Fibroblast of peridontal ligament (primary cell): Measurements from ENCODE around the gene RNF43.
"Not testable (repeated sequence)": the region's sequence is repeated elsewhere in the genome, so short reads cannot be mapped to it uniquely, and the experiment has no call there.

ENCODE experiments used
- DNase-seq: peaks from one replicate; pipeline ENCODE4 v3.0.0-alpha.2; 2010; ENCODE audit errors: extremely low read depth

The RNF43 gene

GRCh38 chr17:58409432-58409831 lies 7.9 kb downstream of the RNF43 start:
- no peak for DNase-seq

GRCh38 chr17:58403311-58403710 lies 14.0 kb downstream of the RNF43 start:
- no peak for DNase-seq

GRCh38 chr17:58402679-58403078 lies 14.7 kb downstream of the RNF43 start:
- DNase-seq, result no peak

- no peak for DNase-seq
Measured at GRCh38 chr17:58402047-58402446, 15.3 kb downstream of the RNF43 start.

- DNase-seq, result no peak
Measured at GRCh38 chr17:58401287-58401686, 16.0 kb downstream of the RNF43 start.

GRCh38 chr17:58400826-58401225 lies 16.5 kb downstream of the RNF43 start:
- DNase-seq, result no peak

GRCh38 chr17:58399974-58400373 lies 17.4 kb downstream of the RNF43 start:
- DNase-seq, result no peak

GRCh38 chr17:58398574-58399266 lies 18.6 kb downstream of the RNF43 start:
- no peak for DNase-seq

- DNase-seq, result not testable (repeated sequence)
Measured at GRCh38 chr17:58397421-58397820, 19.9 kb downstream of the RNF43 start.

GRCh38 chr17:58396173-58396572 lies 21.2 kb downstream of the RNF43 start:
- no peak for DNase-seq

- no peak for DNase-seq
Measured at GRCh38 chr17:58394534-58395223, 22.7 kb downstream of the RNF43 start.

GRCh38 chr17:58391302-58391984 lies 25.9 kb downstream of the RNF43 start:
- DNase-seq, result no peak

GRCh38 chr17:58390884-58391283 lies 26.4 kb downstream of the RNF43 start:
- no peak for DNase-seq

- no peak for DNase-seq
Measured at GRCh38 chr17:58388302-58389190, 28.8 kb downstream of the RNF43 start.

GRCh38 chr17:58387834-58388233 lies 29.5 kb downstream of the RNF43 start:
- DNase-seq, result no peak

- no peak for DNase-seq
Measured at GRCh38 chr17:58386708-58387107, 30.6 kb downstream of the RNF43 start.

- no peak for DNase-seq
Measured at GRCh38 chr17:58385359-58385899, 31.9 kb downstream of the RNF43 start.

- no peak for DNase-seq
Measured at GRCh38 chr17:58384897-58385296, 32.4 kb downstream of the RNF43 start.

GRCh38 chr17:58383892-58384462 lies 33.4 kb downstream of the RNF43 start:
- no peak for DNase-seq

GRCh38 chr17:58382872-58383242 lies 34.5 kb downstream of the RNF43 start:
- DNase-seq, result no peak

- DNase-seq, result no peak
Measured at GRCh38 chr17:58382108-58382871, 35.0 kb downstream of the RNF43 start.
